ENCODE data around the gene SLC43A2. TPM values are rescaled to one million over a fixed set of nuclear protein-coding genes. Genes with fewer than 3 reads are reported as not detected.
A peak's percentile ranks its signal among the peaks of the same experiment; 100 is the strongest.

The SLC43A2 gene
- total and polyA plus RNA-seq, 2 donors from 2014 or later: 48.9 to 60.4 TPM

- FAIRE-seq: no peak
- DNase-seq: peak in 3 of 5 donors; percentile 65 to 88 (median 78)
Observed at GRCh38 chr17:1629504-1630310, 1.1 kb upstream of the SLC43A2 start.

GRCh38 chr17:1628856-1629503 lies 346 bp upstream of the SLC43A2 start:
- peaks cover 0 to 26% (median 14%) of the 10 kb centered on the region in 3 donors for H3K4me1 ChIP-seq (ENCODE audit: control insufficient read depth in 2 of 3, insufficient read depth in 2 of 3, low read depth in 1 of 3, low read length in 3 of 3)
- H3K27ac ChIP-seq (ENCODE audit: low read depth in 2 of 2, low read length in 2 of 2): peak overlapping the region; percentile 91 to 93
- H3K36me3 ChIP-seq (ENCODE audit: control insufficient read depth in 2 of 3, insufficient read depth in 3 of 3, low read length in 3 of 3): peaks cover 0 to 7% (median 2%) of the 10 kb centered on the region in 3 donors
- H3K9me3 ChIP-seq (ENCODE audit: control insufficient read depth in 2 of 3, insufficient read depth in 1 of 3, low read length in 3 of 3): no peaks in the 10 kb centered on the region
- DNase-seq (peak; percentile 97 to 99 (median 98)), FAIRE-seq (no peak)
- H3K4me3 ChIP-seq (ENCODE audit: low read length in 3 of 3): peak overlapping the region; percentile 39 to 88 (median 65)
- intact Hi-C loops (cut with DNase I): no loop called here
- TF ChIP-seq, protein P1, sequence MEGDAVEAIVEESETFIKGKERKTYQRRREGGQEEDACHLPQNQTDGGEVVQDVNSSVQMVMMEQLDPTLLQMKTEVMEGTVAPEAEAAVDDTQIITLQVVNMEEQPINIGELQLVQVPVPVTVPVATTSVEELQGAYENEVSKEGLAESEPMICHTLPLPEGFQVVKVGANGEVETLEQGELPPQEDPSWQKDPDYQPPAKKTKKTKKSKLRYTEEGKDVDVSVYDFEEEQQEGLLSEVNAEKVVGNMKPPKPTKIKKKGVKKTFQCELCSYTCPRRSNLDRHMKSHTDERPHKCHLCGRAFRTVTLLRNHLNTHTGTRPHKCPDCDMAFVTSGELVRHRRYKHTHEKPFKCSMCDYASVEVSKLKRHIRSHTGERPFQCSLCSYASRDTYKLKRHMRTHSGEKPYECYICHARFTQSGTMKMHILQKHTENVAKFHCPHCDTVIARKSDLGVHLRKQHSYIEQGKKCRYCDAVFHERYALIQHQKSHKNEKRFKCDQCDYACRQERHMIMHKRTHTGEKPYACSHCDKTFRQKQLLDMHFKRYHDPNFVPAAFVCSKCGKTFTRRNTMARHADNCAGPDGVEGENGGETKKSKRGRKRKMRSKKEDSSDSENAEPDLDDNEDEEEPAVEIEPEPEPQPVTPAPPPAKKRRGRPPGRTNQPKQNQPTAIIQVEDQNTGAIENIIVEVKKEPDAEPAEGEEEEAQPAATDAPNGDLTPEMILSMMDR (IDR thresholded peaks at IDR 0.05; ENCODE audit: borderline replicate concordance, extremely low read depth, insufficient read depth): peak; percentile 18
- H3K9ac ChIP-seq (ENCODE audit: low read length in 3 of 3): peak overlapping the region; percentile 30 to 90 (median 82)
- H3K27me3 ChIP-seq (ENCODE audit: control insufficient read depth, insufficient read depth, low read length): no peaks in the 10 kb centered on the region

More at GRCh38 chr17:1629504-1630310, 1.1 kb upstream of the SLC43A2 start:
- H3K27me3 ChIP-seq (ENCODE audit: control insufficient read depth, insufficient read depth, low read length): no peaks in the 10 kb centered on the region
- peaks cover 0 to 22% (median 14%) of the 10 kb centered on the region in 3 donors for H3K4me1 ChIP-seq (ENCODE audit: control insufficient read depth in 2 of 3, insufficient read depth in 2 of 3, low read depth in 1 of 3, low read length in 3 of 3)
- TF ChIP-seq, protein P1 (IDR thresholded peaks at IDR 0.05; ENCODE audit: borderline replicate concordance, extremely low read depth, insufficient read depth): peak; percentile 59
- intact Hi-C loops (cut with DNase I): loop anchor here (10.0 kb wide), 1 partner anchor 55 kb away; no protein-coding TSS in a partner anchor
- no peaks in the 10 kb centered on the region for H3K9me3 ChIP-seq (ENCODE audit: control insufficient read depth in 2 of 3, insufficient read depth in 1 of 3, low read length in 3 of 3)
- peak overlapping the region; percentile 30 to 82 (median 60) for H3K9ac ChIP-seq (ENCODE audit: low read length in 3 of 3)
- H3K36me3 ChIP-seq (ENCODE audit: control insufficient read depth in 2 of 3, insufficient read depth in 3 of 3, low read length in 3 of 3): peaks cover 0 to 7% (median 2%) of the 10 kb centered on the region in 3 donors
- H3K4me3 ChIP-seq (ENCODE audit: low read length in 3 of 3): peak overlapping the region; percentile 39 to 88 (median 65)
- peak overlapping the region; percentile 91 to 93 for H3K27ac ChIP-seq (ENCODE audit: low read depth in 2 of 2, low read length in 2 of 2)

DNA sequence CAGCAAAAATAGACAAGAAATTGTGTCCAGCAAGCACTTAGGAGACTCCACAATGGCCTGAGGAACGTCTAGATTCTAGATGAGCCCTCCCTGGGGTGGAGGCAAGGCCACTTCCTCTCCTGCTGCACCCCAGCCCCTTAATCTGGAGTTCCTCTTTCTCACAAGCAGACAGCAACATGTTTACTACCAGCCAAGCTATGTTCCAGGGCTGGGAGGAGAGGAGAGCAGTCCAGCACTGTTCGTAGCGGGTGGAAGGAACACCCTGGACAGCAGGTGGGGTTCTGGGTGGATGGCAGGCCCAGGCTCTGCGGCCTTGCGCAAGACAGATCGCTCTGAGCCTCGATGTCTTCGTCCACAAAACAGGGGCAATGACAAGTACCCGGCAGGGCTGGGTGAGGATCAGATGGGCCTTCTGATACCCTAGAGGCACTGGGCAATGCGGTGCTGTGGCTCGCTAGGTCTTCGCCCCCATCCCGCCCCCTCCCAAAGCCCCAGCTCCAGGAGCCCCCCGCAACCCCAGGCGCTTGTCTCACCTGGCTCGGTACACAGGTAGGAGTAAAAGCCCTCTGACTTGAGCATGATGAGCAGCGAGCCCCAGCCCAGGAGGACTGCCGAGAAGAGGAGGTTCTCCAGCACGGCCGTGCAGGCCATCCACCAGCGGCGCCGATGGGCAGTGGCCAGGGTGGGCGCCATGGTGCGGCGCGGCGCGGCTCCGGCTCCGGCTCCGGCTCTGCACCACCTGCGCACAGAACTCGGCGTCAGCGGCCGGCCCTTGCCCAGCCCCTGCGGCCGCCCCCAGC lies 1.3 kb downstream of the SLC43A2 start:
- TF ChIP-seq, protein P1 (IDR thresholded peaks at IDR 0.05; ENCODE audit: borderline replicate concordance, extremely low read depth, insufficient read depth): no peak
- peaks cover 0 to 27% (median 14%) of the 10 kb centered on the region in 3 donors for H3K4me1 ChIP-seq (ENCODE audit: control insufficient read depth in 2 of 3, insufficient read depth in 2 of 3, low read depth in 1 of 3, low read length in 3 of 3)
- H3K27me3 ChIP-seq (ENCODE audit: control insufficient read depth, insufficient read depth, low read length): no peaks in the 10 kb centered on the region
- intact Hi-C loops (cut with DNase I): no loop called here
- peak overlapping the region in 2 of 3 donors; percentile 88 for H3K4me3 ChIP-seq (ENCODE audit: low read length in 3 of 3)
- no peak for FAIRE-seq
- peak overlapping the region; percentile 91 to 93 for H3K27ac ChIP-seq (ENCODE audit: low read depth in 2 of 2, low read length in 2 of 2)
- no peaks in the 10 kb centered on the region for H3K9me3 ChIP-seq (ENCODE audit: control insufficient read depth in 2 of 3, insufficient read depth in 1 of 3, low read length in 3 of 3)
- peak in 1 of 5 donors; percentile 64 for DNase-seq
- peaks cover 0 to 7% (median 2%) of the 10 kb centered on the region in 3 donors for H3K36me3 ChIP-seq (ENCODE audit: control insufficient read depth in 2 of 3, insufficient read depth in 3 of 3, low read length in 3 of 3)
- H3K9ac ChIP-seq (ENCODE audit: low read length in 3 of 3): peak overlapping the region in 2 of 3 donors; percentile 67 to 90

All from kidney (tissue), 14 donors.